ENCODE measurements around the gene KCNIP1. TPM values are rescaled to one million over a fixed set of nuclear protein-coding genes. Genes with fewer than 3 reads are reported as not detected.

The KCNIP1 gene
- total and polyA plus RNA-seq, 2 of the 8 experiments (the other 6 are each of a cell fraction or from before 2014, with no cell fraction given) = 0.52 to 0.83 TPM

DNA sequence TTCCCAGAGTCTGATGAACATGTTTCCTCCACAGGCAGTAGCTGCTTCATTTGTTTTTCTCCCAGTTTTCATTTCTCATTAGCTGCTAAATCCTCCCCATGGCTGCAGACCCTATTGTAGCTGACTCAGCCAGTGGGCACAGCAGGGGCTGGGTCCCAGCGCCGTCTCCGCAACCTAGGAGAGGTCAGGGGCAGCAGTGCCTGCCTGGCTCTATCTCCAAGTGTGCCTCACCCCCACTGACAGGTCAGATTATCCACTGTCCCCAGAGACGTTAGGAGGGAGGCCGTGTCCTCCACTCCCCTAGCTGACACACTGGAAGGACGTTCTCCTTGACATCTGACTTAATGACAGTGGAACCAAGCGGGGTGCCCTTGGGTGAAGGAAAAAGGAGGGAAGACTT, 31.1 kb downstream of the KCNIP1 start:
- Histone ChIP-seq H3K79me1 (ENCODE audit: low read depth, low read length) (no peaks in the 10 kb centered on the region), H2BK15ac (ENCODE audit: low read length) (no peak overlapping the region), H2BK12ac (ENCODE audit: low read depth, low read length) (no peak overlapping the region), H4K8ac (ENCODE audit: extremely low read depth, insufficient read depth, low read length) (no peak overlapping the region; the same call in 1 of the 2 replicates), H3K4me2 (ENCODE audit: insufficient read depth in 1 of 2, low read depth in 2 of 2, low read length in 2 of 2) (no peak overlapping the region), H4K5ac (ENCODE audit: insufficient read length, low read depth, low read length) (no peak overlapping the region), H4K91ac (replicated peaks; ENCODE audit: insufficient read length, low read length) (no peak overlapping the region), H3K4ac (replicated peaks; ENCODE audit: insufficient read length, low read depth, low read length) (no peak overlapping the region), H3K9ac (replicated peaks in 1 of 4; ENCODE audit: extremely low read depth in 1 of 4, low read depth in 3 of 4, low read length in 3 of 4) (no peak overlapping the region), H3K23ac (ENCODE audit: insufficient read length) (no peak overlapping the region), H2BK5ac (ENCODE audit: low read depth, low read length) (no peak overlapping the region), H3K27me3 (replicated peaks in 1 of 4; ENCODE audit: control insufficient read depth in 3 of 4, extremely low read depth in 1 of 4, insufficient read depth in 3 of 4, low read length in 3 of 4) (no peaks in the 10 kb centered on the region; a peak in 1 of 7 replicates), H4K20me1 (replicated peaks in 1 of 2; ENCODE audit: control insufficient read depth in 1 of 2, insufficient read depth in 2 of 2, low read length in 2 of 2) (no peaks in the 10 kb centered on the region), H3K79me2 (ENCODE audit: control insufficient read depth in 1 of 2, insufficient read depth in 2 of 2, low read length in 2 of 2) (no peaks in the 10 kb centered on the region), H3K9me3 (ENCODE audit: insufficient read depth in 2 of 2, low read depth in 1 of 2, low read length in 1 of 2) (no peaks in the 10 kb centered on the region), H3K14ac (ENCODE audit: insufficient read length) (no peak overlapping the region), H2AFZ (ENCODE audit: low read length) (no peak overlapping the region), H3K36me3 (ENCODE audit: control insufficient read depth in 2 of 4, insufficient read depth in 4 of 4, low read length in 3 of 4) (no peaks in the 10 kb centered on the region), H3K56ac (replicated peaks; ENCODE audit: insufficient read length, low read depth, low read length) (no peak overlapping the region), H3K27ac (ENCODE audit: low read depth, low read length) (no peak overlapping the region), H2BK20ac (ENCODE audit: low read length) (no peak overlapping the region), H3K18ac (ENCODE audit: extremely low read depth, low read length) (no peak overlapping the region), H2AK5ac (ENCODE audit: low read depth, low read length) (no peak overlapping the region), H3K4me1 (replicated peaks in 1 of 4; ENCODE audit: control insufficient read depth in 3 of 4, insufficient read depth in 4 of 4, low read length in 3 of 4) (peaks cover 0 to 4% (median 2%) of the 10 kb centered on the region in 4 experiments; a peak in 2 of 7 replicates), H2BK120ac (replicated peaks; ENCODE audit: low read depth, low read length) (no peak overlapping the region), H3K4me3 (ENCODE audit: extremely low read depth in 1 of 4, insufficient read depth in 2 of 4, low read depth in 3 of 4, low read length in 4 of 4) (no peak overlapping the region), H3K23me2 (ENCODE audit: low read depth, low read length) (no peaks in the 10 kb centered on the region)
- DNase-seq (ENCODE audit: low read depth in 1 of 2, low spot score in 2 of 2) (no peak), FAIRE-seq (no peak)
- WGBS, 2 experiments (ENCODE audit: extremely low coverage in 1 of 2, insufficient coverage in 1 of 2, insufficient read length in 1 of 2, insufficient replicate concordance in 2 of 2, low coverage in 1 of 2, low lambda C conversion rate in 2 of 2, missing lambda C conversion rate in 1 of 2) = 89% methylated on average over 7 of the region's 7 CpGs; no CpG with 5 or more reads in 1 of the 2 experiments
- CTCF ChIA-PET (ENCODE audit: partially characterized antibody) = interaction anchor here (0.6 to 2.3 kb wide), 9 partner anchors 9 to 529 kb away, joined by 3 to 7 read pairs (median 3); no protein-coding TSS in a partner anchor
- POLR2A ChIA-PET (ENCODE audit: partially characterized antibody) = interaction anchor here (0.6 kb wide), 1 partner anchor 226 kb away, joined by 3 read pairs; no protein-coding TSS in a partner anchor
- TF ChIP-seq ASH2L (IDR thresholded peaks at IDR 0.05; ENCODE audit: low read length) (no peak), POLR2A (IDR thresholded peaks at IDR 0.05; ENCODE audit: control extremely low read depth in 1 of 2, low read depth in 2 of 2, low read length in 2 of 2) (no peak), CEBPB (IDR thresholded peaks at IDR 0.05; ENCODE audit: low read depth, low read length) (no peak), SIX5 (IDR thresholded peaks at IDR 0.05; ENCODE audit: low read depth, low read length) (no peak), RXRA (IDR thresholded peaks at IDR 0.05; ENCODE audit: insufficient read depth, low read depth, low read length) (no peak), ATF2 (IDR thresholded peaks at IDR 0.05; ENCODE audit: low read length) (no peak), RFX5 (IDR thresholded peaks at IDR 0.05; ENCODE audit: borderline replicate concordance, low read depth, low read length) (no peak), EZH2 (IDR thresholded peaks at IDR 0.05; ENCODE audit: low read depth, low read length, severe bottlenecking) (no peak), SRF (IDR thresholded peaks at IDR 0.05; ENCODE audit: low read depth, low read length) (no peak)
- TF ChIP-seq, protein P1, sequence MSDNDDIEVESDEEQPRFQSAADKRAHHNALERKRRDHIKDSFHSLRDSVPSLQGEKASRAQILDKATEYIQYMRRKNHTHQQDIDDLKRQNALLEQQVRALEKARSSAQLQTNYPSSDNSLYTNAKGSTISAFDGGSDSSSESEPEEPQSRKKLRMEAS (IDR thresholded peaks at IDR 0.05) = no peak

Measured in H1 (cell line).